Activated CD4-positive, CD25-positive, alpha-beta regulatory T cell treated with anti-CD3 and anti-CD28 coated beads, Interleukin-2, amount 50 U/mL, for 72 hours (primary cell): Measurements from ENCODE around the gene HYKK.
"Not testable (repeated sequence)": the region's sequence is repeated elsewhere in the genome, so short reads cannot be mapped to it uniquely, and the experiment has no call there.

ENCODE experiments used
- DNase-seq: peaks from one replicate; pipeline ENCODE4 v3.0.0; 2021

HYKK gene

GRCh38 chr15:78540871-78541743 is 33.7 kb downstream of the HYKK start:
- DNase-seq = no peak

- no peak for DNase-seq
Observed at GRCh38 chr15:78541744-78542034, 34.3 kb downstream of the HYKK start.

GRCh38 chr15:78542647-78543046 is 35.3 kb downstream of the HYKK start:
- DNase-seq = no peak

GRCh38 chr15:78550194-78550593 is 42.8 kb downstream of the HYKK start:
- DNase-seq = no peak

- no peak for DNase-seq
Observed at GRCh38 chr15:78550815-78551214, 43.4 kb downstream of the HYKK start.

- no peak for DNase-seq
Observed at GRCh38 chr15:78551902-78552301, 44.5 kb downstream of the HYKK start.

- no peak for DNase-seq
Observed at GRCh38 chr15:78552597-78552996, 45.2 kb downstream of the HYKK start.

- DNase-seq = not testable (repeated sequence)
Observed at GRCh38 chr15:78560201-78560600, 52.8 kb downstream of the HYKK start.

- no peak for DNase-seq
Observed at GRCh38 chr15:78561490-78561889, 54.1 kb downstream of the HYKK start.

- DNase-seq = no peak
Observed at GRCh38 chr15:78563092-78563491, 55.7 kb downstream of the HYKK start.

- DNase-seq = no peak
Observed at GRCh38 chr15:78564743-78565096, 57.3 kb downstream of the HYKK start.

- peak; percentile 44 for DNase-seq
Observed at GRCh38 chr15:78565097-78565950, 57.9 kb downstream of the HYKK start, which contains the start of gene CHRNA5. CHRNA5 (plus strand) TSS chr15:78565520; CDS start chr15:78565720, 200 bp downstream.

GRCh38 chr15:78565951-78566774 is 58.8 kb downstream of the HYKK start:
- no peak for DNase-seq

- DNase-seq = no peak
Observed at GRCh38 chr15:78567531-78567930, 60.2 kb downstream of the HYKK start.

- no peak for DNase-seq
Observed at GRCh38 chr15:78570710-78571109, 63.3 kb downstream of the HYKK start.

- DNase-seq = no peak
Observed at GRCh38 chr15:78571382-78571781, 64.0 kb downstream of the HYKK start.

- DNase-seq = no peak
Observed at GRCh38 chr15:78573416-78573815, 66.0 kb downstream of the HYKK start.

GRCh38 chr15:78574944-78575343 is 67.6 kb downstream of the HYKK start:
- DNase-seq = no peak
